ENCODE data around the gene GLP1R.

- TF ChIP-seq CTCF (IDR thresholded peaks at IDR 0.05) (no peak), EZH2 (IDR thresholded peaks at IDR 0.05; ENCODE audit: borderline replicate concordance, insufficient read depth, low read depth, low read length, poor library complexity, severe bottlenecking) (no peak)
Measured at GRCh38 chr6:39086294-39086693, 37.7 kb downstream of the GLP1R start.

All from B cell (primary cell).